ENCODE data around the gene ENOPH1.

ENOPH1 gene

DNA sequence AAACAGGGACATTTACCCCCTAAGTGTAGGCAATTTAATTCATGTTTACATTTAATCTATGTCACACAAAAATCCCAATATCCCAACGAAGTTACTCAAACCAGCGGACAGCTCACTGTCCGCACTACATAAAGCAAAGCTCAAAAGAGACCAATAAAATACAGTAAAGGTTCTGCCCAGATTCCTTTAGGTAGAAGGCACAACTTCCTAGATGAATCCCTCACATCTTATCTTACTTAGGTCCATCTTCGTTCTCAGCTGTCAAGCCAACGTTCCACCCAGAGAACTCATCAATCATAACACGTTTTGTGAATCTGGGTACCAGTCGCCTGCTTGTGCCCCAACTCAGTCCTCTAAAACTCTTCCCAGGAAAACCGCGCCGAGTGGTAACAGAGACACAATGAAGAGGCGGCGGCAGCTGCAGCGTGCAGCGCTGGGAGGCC, 1.8 kb upstream of the ENOPH1 start:
- peak overlapping the region; percentile 99 for H3K4me3 ChIP-seq (ENCODE audit: low read depth, low read length)

- peak overlapping the region; percentile 99 for H3K4me3 ChIP-seq (ENCODE audit: low read depth, low read length)
Observed at GRCh38 chr4:82428969-82429727, 1.2 kb upstream of the ENOPH1 start.

DNA sequence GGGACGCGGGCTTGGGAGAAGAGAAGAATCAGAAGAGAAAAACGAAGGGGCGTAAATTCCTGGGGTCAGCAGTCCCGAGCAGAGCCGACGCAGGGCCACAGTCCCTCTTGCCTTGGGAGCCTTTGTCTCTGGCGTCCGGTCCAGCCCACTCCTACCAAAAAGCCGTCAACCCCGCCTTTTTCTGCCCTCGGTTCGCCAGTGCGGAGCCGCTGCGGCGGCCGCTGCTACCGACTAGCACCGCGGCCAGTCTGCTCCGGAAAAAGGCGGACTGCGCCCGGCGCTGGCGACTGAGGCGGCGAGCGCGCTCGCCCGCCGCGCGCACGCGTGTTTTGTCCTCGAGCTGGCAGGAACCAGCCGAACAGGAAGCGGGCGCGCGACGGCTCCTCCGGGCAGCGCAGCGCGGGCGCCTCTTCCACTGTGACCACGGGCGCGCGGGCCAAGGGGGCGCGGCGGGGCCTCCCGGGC, 630 bp upstream of the ENOPH1 start:
- peak overlapping the region; percentile 99 for H3K4me3 ChIP-seq (ENCODE audit: low read depth, low read length)

DNA sequence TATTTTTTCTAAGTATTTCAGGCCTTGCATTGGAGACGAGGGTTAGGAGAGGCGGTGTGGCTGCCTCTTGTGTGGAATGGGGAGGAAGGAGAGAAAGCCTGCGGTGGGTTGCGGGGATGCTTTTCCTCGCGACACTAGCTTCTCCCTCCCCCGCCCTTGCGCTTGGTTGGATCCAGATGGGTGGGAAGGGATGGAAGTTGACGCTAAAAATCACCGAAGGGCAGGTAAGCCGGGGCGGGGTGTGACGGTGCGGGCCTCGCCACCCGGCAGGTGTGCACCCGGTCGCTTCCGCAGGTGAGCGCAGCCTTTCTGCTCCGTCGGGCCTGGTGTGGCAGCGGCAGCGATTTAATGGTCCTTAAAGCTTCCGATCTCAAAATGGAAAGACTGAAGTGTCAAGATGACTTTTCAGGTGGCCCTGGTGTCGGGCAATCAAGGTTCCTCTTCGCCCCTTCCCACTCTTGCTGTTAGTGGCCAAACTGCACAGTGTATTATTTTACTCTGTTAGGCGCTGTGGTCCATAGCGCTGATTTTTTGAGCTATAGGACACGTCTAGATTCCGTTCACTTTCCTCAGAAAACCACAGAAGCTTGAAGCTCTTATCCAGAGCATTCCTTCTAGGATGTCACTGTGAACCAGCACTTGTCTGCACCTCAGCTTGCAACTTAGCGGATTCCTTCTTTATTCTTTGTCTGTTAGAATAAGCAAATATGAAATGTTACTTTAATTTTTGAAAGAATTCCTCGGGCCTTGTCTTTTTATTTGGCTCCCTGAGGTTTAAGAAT, 765 bp downstream of the ENOPH1 start:
- peak overlapping the region; percentile 99 for H3K4me3 ChIP-seq (ENCODE audit: low read depth, low read length)

GRCh38 chr4:82431831-82432230, 1.4 kb downstream of the ENOPH1 start:
- H3K4me3 ChIP-seq (ENCODE audit: low read depth, low read length) = peak overlapping the region; percentile 99

GRCh38 chr4:82432596-82432995, 2.2 kb downstream of the ENOPH1 start:
- no peak overlapping the region for H3K4me3 ChIP-seq (ENCODE audit: low read depth, low read length)

- H3K4me3 ChIP-seq (ENCODE audit: low read depth, low read length) = no peak overlapping the region
Observed at GRCh38 chr4:82433791-82434190, 3.4 kb downstream of the ENOPH1 start.

GRCh38 chr4:82434949-82435348, 4.6 kb downstream of the ENOPH1 start:
- no peak overlapping the region for H3K4me3 ChIP-seq (ENCODE audit: low read depth, low read length)

- H3K4me3 ChIP-seq (ENCODE audit: low read depth, low read length) = no peak overlapping the region
Observed at GRCh38 chr4:82436130-82436529, 5.7 kb downstream of the ENOPH1 start.

- no peak overlapping the region for H3K4me3 ChIP-seq (ENCODE audit: low read depth, low read length)
Observed at GRCh38 chr4:82436780-82437179, 6.4 kb downstream of the ENOPH1 start.

DNA sequence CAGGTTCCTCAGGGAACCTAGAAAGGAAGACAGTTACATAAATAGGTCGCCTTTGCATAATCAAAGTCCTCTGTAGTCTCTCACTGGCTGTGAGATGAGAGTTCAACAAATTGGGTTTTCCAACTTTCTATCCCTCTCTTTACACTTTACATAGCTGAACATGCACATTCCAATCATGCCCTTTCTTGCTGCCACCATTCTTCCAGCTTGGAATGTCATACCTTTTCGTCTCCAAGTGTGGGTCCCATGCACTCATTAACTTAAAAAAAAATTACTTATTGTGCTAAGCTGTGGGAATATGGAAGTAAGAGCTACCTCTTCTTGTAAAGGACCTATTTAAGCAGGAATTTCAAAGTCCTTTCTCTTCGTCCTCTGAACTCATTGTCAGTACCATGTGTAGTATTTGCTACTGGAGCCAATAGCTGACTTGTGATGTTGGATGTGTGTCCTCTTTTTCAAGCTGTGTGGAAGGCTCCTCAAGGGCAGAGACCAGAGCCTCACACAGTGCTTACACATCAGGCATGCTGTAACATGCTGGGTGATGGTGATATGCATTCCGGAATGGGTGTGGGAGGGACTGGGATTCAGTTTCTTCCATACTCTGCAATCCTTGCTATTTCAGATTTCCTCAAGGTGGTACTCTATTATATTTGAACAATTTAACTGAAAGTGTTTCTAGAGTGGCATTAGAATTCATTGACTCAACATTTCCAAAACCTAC, 7.1 kb downstream of the ENOPH1 start:
- H3K4me3 ChIP-seq (ENCODE audit: low read depth, low read length) = no peak overlapping the region

DNA sequence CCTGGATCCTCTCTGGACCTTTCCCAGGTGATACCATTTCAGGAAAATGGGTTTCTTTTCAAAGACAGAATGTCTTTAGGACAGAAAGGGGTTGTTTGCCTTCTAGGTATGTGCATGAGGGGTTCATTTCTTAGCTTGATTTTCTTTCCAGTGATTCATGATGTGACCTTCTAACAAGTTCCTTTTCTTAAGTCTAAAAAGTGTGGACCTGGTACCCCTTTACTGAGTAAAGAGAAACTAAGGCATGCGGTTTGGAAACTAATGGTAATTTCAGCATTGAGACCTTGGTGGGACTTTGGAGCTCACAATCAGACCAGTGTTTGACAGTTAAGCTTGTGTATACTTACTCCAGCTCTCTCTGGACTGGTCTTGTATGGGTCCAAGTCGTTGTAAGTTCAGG, 8.7 kb downstream of the ENOPH1 start:
- H3K4me3 ChIP-seq (ENCODE audit: low read depth, low read length) = no peak overlapping the region

- H3K4me3 ChIP-seq (ENCODE audit: low read depth, low read length) = no peak overlapping the region
Observed at GRCh38 chr4:82447886-82448285, 17.5 kb downstream of the ENOPH1 start.

DNA sequence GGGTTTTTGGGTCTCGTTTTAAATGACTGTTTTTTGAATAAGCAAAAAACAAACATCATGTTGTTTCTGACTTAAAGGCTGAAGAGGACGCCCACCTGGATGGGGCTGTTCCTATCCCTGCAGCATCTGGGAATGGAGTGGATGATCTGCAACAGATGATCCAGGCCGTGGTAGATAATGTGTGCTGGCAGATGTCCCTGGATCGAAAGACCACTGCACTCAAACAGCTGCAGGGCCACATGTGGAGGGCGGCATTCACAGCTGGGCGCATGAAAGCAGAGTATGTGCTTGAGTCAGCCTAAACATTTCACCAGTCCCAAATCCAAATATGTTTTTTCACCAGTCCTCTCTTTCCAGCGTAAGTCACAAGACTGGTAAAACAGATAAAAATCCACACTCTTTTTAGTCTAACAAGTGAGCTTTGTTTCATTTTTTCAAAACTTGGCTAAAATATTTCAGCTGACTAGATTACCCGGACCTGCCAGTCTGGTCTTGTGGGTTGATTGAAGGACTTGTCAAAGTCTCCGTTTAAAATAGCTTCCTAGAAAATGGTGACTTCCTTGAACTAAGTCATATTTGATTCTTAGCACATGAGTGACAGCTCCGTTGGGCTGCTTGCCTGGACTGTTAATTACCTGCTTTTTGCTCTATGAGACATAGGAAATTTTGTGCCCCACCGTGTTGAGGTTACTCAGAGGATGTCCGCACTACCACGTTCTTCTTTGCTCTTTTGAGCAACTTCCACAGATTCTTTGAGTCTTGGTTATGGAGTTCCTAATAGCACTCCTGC, 20.8 kb downstream of the ENOPH1 start:
- H3K4me3 ChIP-seq (ENCODE audit: low read depth, low read length) = no peak overlapping the region

DNA sequence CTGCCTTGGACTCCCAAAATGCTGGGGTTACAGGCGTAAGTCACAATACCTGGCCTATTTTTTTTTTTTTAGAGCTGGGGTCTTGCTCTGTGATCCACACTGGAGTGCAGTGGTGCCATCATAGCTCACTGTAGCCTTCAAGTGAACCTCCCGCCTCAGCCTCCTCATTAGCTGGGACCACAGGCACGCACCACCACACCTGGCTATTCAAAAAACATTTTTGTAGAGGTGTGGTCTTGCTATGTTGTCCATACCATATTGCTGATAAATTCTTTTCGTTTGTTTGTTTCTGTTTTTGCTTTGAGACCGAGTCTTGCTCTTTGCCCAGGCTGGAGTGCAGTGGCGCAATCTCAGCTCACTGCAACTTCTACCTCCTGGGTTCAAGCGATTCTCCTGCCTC, 21.6 kb downstream of the ENOPH1 start:
- no peak overlapping the region for H3K4me3 ChIP-seq (ENCODE audit: low read depth, low read length)

DNA sequence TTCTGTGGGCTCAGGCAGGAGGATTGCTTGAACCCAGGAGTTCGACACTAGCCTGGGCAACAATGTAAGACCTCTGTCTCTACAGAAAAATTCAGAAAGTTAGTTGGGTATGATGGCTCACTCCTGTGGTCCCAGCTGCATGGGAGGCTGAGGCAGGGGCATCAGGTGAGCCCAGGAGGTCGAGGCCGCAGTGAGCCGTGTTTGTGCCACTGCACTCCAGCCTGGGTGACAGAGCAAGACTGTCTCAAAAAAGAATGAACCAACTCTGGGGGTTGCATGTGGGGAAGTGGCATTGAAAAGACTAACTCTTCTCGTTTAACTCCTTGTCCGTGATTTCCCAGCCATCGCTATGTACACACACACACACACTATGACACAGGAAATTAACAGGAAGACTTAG, 26.9 kb downstream of the ENOPH1 start:
- H3K4me3 ChIP-seq (ENCODE audit: low read depth, low read length) = no peak overlapping the region

- no peak overlapping the region for H3K4me3 ChIP-seq (ENCODE audit: low read depth, low read length)
Observed at GRCh38 chr4:82458729-82459128, 28.3 kb downstream of the ENOPH1 start.

- H3K4me3 ChIP-seq (ENCODE audit: low read depth, low read length) = no peak overlapping the region
Observed at GRCh38 chr4:82461710-82462109, 31.3 kb downstream of the ENOPH1 start.

- no peak overlapping the region for H3K4me3 ChIP-seq (ENCODE audit: low read depth, low read length)
Observed at GRCh38 chr4:82462415-82462831, 32.0 kb downstream of the ENOPH1 start.

- no peak overlapping the region for H3K4me3 ChIP-seq (ENCODE audit: low read depth, low read length)
Observed at GRCh38 chr4:82463221-82463620, 32.8 kb downstream of the ENOPH1 start.

DNA sequence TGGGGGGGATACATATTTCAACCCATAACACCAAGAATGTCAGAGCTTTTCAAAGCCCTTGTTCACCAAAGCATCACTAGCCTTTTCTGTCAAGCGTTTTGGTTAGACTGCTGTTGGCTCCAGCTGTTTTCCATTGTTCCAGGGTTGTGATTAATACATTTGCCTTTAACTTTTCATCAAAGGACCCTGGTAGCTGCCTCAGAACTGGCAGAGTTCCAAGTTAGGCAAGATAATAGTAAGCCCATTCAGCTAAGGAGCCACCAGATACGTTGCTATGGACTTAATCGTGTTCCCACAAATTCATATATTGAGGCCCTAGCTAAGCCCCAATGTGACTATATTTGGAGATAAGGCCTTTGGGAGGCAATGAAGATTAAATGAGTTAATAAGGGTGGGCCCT, 37.1 kb downstream of the ENOPH1 start:
- no peak overlapping the region for H3K4me3 ChIP-seq (ENCODE audit: low read depth, low read length)

Data from iPS-11a (cell line).